BJ (cell line): Measurements from ENCODE around the gene CENPN. TPM values are rescaled to one million over a fixed set of nuclear protein-coding genes. Genes with fewer than 3 reads are reported as not detected.

Experiments used
- CTCF ChIA-PET: fragments of 350-600 bp; formaldehyde crosslinking; extraction: SDS; loops from one replicate; lab custom pipeline; 2021; ENCODE audit warnings: antibody characterized with exemption, inconsistent platforms; lab: Yijun Ruan, JAX
- POLR2A ChIA-PET: fragments of 300-600 bp; sonication (Branson Sonifier 250); formaldehyde crosslinking; extraction: SDS; loops from one replicate; lab custom pipeline; 2021; ENCODE audit warnings: antibody characterized with exemption; lab: Charles Lee
- DNase-seq: peaks from one replicate; pipeline ENCODE4 v3.0.0-alpha.2; 2011; ENCODE audit warnings: low read depth
- H3K27me3 ChIP-seq: 2 replicates; pipeline ENCODE4 v1.6.0; 2011; ENCODE audit warnings: low read length; ENCODE audit not compliant: control insufficient read depth, insufficient read depth
- H3K36me3 ChIP-seq: 2 replicates; pipeline ENCODE4 v1.5.1; 2011; ENCODE audit warnings: low read length; ENCODE audit not compliant: control insufficient read depth, insufficient read depth
- H3K4me3 ChIP-seq: 2 replicates; pipeline ENCODE4 v1.5.1; 2011; ENCODE audit warnings: low read depth, mild to moderate bottlenecking, control low read depth, low read length
- CTCF ChIP-seq: IDR thresholded peaks from 2 replicates; pipeline ENCODE4 v1.5.1; 2011; ENCODE audit warnings: low read depth, mild to moderate bottlenecking, control low read depth, inconsistent platforms, low read length, moderate library complexity; ENCODE audit not compliant: insufficient read depth
- polyA plus RNA-seq: library from polyadenylated mRNA; depleted of rRNA; stranded (reverse); fragments of >200 nt; gene quantifications from 2 replicates; pipeline ENCODE4 v1.2.3, GENCODE V29; 2011

CENPN gene
- polyA plus RNA-seq, 1 experiment = 24.8 TPM

DNA sequence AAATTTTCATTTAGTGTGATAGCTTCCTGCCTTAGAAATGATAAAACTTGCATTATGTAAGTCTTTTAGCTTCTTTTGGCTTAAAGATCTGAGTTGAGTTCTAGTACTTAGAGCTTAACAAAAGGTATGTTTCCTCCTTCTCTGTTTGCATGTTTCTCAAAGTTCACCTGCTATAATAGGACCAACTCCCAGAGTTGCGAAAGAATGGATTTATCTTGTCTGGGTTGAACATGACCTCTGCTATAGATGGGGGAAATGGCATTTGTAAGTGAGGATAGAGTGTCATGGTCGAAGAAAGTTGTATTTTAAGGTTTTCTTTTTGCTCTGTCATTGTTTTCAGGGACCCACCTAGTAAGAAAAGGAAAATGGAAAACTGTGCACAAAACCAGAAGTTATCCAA is 35.8 kb downstream of the CENPN start:
- Histone ChIP-seq H3K4me3 (no peak overlapping the region), H3K27me3 (no peaks in the 10 kb centered on the region), H3K36me3 (peaks cover 6% of the 10 kb centered on the region)
- CTCF ChIA-PET = interaction anchor here (0.9 kb wide), 1 partner anchor 28 kb away, joined by 4 read pairs; no protein-coding TSS in a partner anchor
- DNase-seq = no peak
- TF ChIP-seq CTCF = no peak
- POLR2A ChIA-PET = no interaction called here

- Histone ChIP-seq H3K4me3 (no peak overlapping the region), H3K36me3 (no peaks in the 10 kb centered on the region), H3K27me3 (no peaks in the 10 kb centered on the region)
- no peak for DNase-seq
- CTCF ChIA-PET = no interaction called here
- no peak for TF ChIP-seq CTCF
- POLR2A ChIA-PET = no interaction called here
These were observed 46.7 kb downstream of the CENPN start for GRCh38 chr16:81053761-81054160.

DNA sequence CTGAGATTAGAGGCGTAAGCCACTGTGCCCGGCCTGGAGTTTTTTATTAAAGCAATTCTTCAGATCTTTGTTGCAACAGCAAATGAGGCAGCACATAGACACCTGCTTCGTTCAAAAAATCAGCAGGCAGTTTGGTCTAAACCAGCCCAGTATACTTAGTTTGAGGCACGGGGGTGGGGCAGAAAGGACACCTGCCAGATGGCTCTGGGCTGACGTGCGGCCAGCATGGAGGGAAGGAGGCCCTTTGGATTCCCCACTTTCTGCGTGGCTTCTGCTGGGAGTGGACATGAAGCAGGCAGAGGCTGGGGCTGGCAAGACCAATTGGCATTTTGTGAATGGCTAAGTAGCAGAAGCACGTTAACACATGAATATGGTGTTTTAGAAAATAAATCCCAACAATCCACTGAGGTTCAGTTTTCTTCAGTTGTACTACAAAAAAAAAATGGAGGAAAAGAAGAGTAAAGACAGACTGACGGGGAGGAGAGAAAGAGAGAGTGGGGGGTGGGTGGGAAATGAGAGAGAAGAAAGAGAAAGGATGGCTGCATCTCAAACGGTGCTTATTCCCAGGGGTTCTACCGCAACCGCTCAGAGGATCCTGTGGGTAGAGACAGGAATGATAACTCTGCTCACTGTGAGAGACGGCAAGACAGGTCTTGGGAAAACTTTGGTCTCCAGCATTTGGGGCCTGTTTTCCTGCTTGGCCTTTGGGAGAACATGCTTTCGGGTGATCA is 53.7 kb downstream of the CENPN start:
- no peak for TF ChIP-seq CTCF
- CTCF ChIA-PET = no interaction called here
- Histone ChIP-seq H3K36me3 (no peaks in the 10 kb centered on the region), H3K4me3 (no peak overlapping the region), H3K27me3 (no peaks in the 10 kb centered on the region)
- POLR2A ChIA-PET = no interaction called here
- DNase-seq = no peak

- ChIA-PET POLR2A (no interaction called here), CTCF (no interaction called here)
- Histone ChIP-seq H3K27me3 (no peaks in the 10 kb centered on the region), H3K36me3 (no peaks in the 10 kb centered on the region), H3K4me3 (no peak overlapping the region)
- DNase-seq = no peak
- TF ChIP-seq CTCF = no peak
These were observed 54.3 kb downstream of the CENPN start for GRCh38 chr16:81061307-81061640.

- POLR2A ChIA-PET = no interaction called here
- Histone ChIP-seq H3K4me3 (no peak overlapping the region), H3K27me3 (no peaks in the 10 kb centered on the region), H3K36me3 (no peaks in the 10 kb centered on the region)
- CTCF ChIA-PET = no interaction called here
- TF ChIP-seq CTCF = no peak
- no peak for DNase-seq
These were observed 55.0 kb downstream of the CENPN start for GRCh38 chr16:81061871-81062608.
